ENCODE measurements around the gene TRIM60.
"Not testable (repeated sequence)": the region's sequence is repeated elsewhere in the genome, so short reads cannot be mapped to it uniquely, and the experiment has no call there.

The TRIM60 gene

GRCh38 chr4:165031436-165032211 is at the start of gene TRIM60:
TSS of gene TRIM60 (plus strand) at chr4:165031999. CDS start at chr4:165040073, 8,074 bp downstream.
- no peak for DNase-seq

- no peak for DNase-seq
Observed at GRCh38 chr4:164989471-164989870, 42.3 kb upstream of the TRIM60 start.

- not testable (repeated sequence) for DNase-seq
Observed at GRCh38 chr4:164990786-164991185, 41.0 kb upstream of the TRIM60 start.

GRCh38 chr4:164996123-164996522 is 35.7 kb upstream of the TRIM60 start:
- DNase-seq, result not testable (repeated sequence)

GRCh38 chr4:164997324-164997723 is 34.5 kb upstream of the TRIM60 start:
- DNase-seq, result no peak

- no peak for DNase-seq
Observed at GRCh38 chr4:164997941-164998340, 33.9 kb upstream of the TRIM60 start.

GRCh38 chr4:164998526-164999080 is 33.2 kb upstream of the TRIM60 start:
- not testable (repeated sequence) for DNase-seq

GRCh38 chr4:165001957-165002356 is 29.8 kb upstream of the TRIM60 start:
- DNase-seq, result not testable (repeated sequence)

GRCh38 chr4:165005352-165005925 is 26.4 kb upstream of the TRIM60 start:
- no peak for DNase-seq

- DNase-seq, result no peak
Observed at GRCh38 chr4:165006456-165006855, 25.3 kb upstream of the TRIM60 start.

- no peak for DNase-seq
Observed at GRCh38 chr4:165006886-165007285, 24.9 kb upstream of the TRIM60 start.

GRCh38 chr4:165009493-165010227 is 22.1 kb upstream of the TRIM60 start:
- DNase-seq, result no peak

GRCh38 chr4:165010487-165010886 is 21.3 kb upstream of the TRIM60 start:
- DNase-seq, result no peak

- DNase-seq, result no peak
Observed at GRCh38 chr4:165010991-165011390, 20.8 kb upstream of the TRIM60 start.

GRCh38 chr4:165011403-165011802 is 20.4 kb upstream of the TRIM60 start:
- no peak for DNase-seq

GRCh38 chr4:165013691-165014090 is 18.1 kb upstream of the TRIM60 start:
- DNase-seq, result no peak

GRCh38 chr4:165016971-165017370 is 14.8 kb upstream of the TRIM60 start:
- no peak for DNase-seq

GRCh38 chr4:165019995-165020394 is 11.8 kb upstream of the TRIM60 start:
- DNase-seq, result not testable (repeated sequence)

GRCh38 chr4:165025782-165026181 is 6.0 kb upstream of the TRIM60 start:
- not testable (repeated sequence) for DNase-seq

GRCh38 chr4:165027762-165028402 is 3.9 kb upstream of the TRIM60 start:
- no peak for DNase-seq

- DNase-seq, result no peak
Observed at GRCh38 chr4:165048170-165048569, 16.4 kb downstream of the TRIM60 start.

GRCh38 chr4:165052627-165053026 is 20.8 kb downstream of the TRIM60 start:
- DNase-seq, result no peak

GRCh38 chr4:165053645-165054044 is 21.8 kb downstream of the TRIM60 start, which contains the start of gene TRIM75:
TSS of gene TRIM75 (plus strand) at chr4:165053866. CDS start at chr4:165059148, 5,282 bp downstream.
- no peak for DNase-seq
